ENCODE results near the gene LRRC3B.

- TF ChIP-seq EZH2phosphoT487 (IDR thresholded peaks at IDR 0.05; ENCODE audit: insufficient read depth, low read depth) (no peak), EZH2 (IDR thresholded peaks at IDR 0.05; ENCODE audit: insufficient read depth, poor library complexity, severe bottlenecking) (no peak)
These were observed 135.4 kb downstream of the LRRC3B start for GRCh38 chr3:26757978-26758377.
